GM20000 (cell line): ENCODE measurements around the gene CNTRL.

ENCODE experiments used
- DNase-seq: peaks from one replicate; pipeline ENCODE4 v3.0.0; 2012; ENCODE audit warnings: low spot score
- TF ChIP-seq, protein P1 (sequence below): IDR thresholded peaks from 2 replicates; pipeline ENCODE4 v1.5.1; 2012; ENCODE audit warnings: mild to moderate bottlenecking, control low read depth; ENCODE audit errors: extremely low read depth, missing control alignments

Gene CNTRL

GRCh38 chr9:121138973-121139372 lies 64.2 kb downstream of the CNTRL start:
- TF ChIP-seq, protein P1, sequence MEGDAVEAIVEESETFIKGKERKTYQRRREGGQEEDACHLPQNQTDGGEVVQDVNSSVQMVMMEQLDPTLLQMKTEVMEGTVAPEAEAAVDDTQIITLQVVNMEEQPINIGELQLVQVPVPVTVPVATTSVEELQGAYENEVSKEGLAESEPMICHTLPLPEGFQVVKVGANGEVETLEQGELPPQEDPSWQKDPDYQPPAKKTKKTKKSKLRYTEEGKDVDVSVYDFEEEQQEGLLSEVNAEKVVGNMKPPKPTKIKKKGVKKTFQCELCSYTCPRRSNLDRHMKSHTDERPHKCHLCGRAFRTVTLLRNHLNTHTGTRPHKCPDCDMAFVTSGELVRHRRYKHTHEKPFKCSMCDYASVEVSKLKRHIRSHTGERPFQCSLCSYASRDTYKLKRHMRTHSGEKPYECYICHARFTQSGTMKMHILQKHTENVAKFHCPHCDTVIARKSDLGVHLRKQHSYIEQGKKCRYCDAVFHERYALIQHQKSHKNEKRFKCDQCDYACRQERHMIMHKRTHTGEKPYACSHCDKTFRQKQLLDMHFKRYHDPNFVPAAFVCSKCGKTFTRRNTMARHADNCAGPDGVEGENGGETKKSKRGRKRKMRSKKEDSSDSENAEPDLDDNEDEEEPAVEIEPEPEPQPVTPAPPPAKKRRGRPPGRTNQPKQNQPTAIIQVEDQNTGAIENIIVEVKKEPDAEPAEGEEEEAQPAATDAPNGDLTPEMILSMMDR = no peak
- DNase-seq = no peak

DNA sequence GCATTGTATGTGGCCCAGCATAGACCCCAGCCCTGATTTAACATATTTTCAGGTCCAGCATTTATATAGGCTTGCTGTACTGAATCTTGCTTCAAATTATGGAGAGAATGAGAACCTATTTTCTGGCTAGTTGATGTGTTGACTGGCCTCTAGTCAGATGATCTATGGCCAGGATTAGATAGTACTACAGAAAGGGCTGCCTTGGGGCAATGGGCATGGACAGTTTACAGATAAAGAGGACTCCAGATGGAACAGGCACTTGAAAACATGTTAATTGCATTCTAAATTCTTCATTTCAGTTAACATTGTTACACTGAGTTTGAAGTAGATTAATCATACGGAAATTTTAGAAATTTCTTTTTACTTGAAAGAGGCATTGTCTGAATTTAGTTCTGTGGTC lies 65.4 kb downstream of the CNTRL start:
- no peak for DNase-seq
- TF ChIP-seq, protein P1 = no peak

DNA sequence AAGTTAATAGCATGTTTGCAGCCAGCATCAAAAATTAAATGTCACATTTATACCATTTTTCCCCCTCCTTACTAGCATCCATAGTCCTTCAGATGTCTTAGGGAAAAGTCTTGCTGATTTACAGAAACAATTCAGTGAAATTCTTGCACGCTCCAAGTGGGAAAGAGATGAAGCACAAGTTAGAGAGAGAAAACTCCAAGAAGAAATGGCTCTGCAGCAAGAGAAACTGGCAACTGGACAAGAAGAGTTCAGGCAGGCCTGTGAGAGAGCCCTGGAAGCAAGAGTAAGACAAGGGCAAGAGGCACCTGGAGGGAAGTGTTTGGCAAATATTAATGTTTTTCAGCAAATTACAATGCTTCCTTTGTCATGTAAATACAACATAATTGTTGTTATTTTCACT lies 66.6 kb downstream of the CNTRL start:
- TF ChIP-seq, protein P1 = no peak

GRCh38 chr9:121141706-121142105 lies 67.0 kb downstream of the CNTRL start:
- DNase-seq = no peak
- TF ChIP-seq, protein P1 = no peak

More for the DNA sequence above, 66.6 kb downstream of the CNTRL start:
- no peak for DNase-seq

GRCh38 chr9:121143771-121144170 lies 69.0 kb downstream of the CNTRL start:
- TF ChIP-seq, protein P1 = no peak
- DNase-seq = no peak

- TF ChIP-seq, protein P1 = no peak
- no peak for DNase-seq
Measured at GRCh38 chr9:121144482-121144881, 69.7 kb downstream of the CNTRL start.

- no peak for DNase-seq
- TF ChIP-seq, protein P1 = no peak
Measured at GRCh38 chr9:121150188-121150587, 75.4 kb downstream of the CNTRL start.
